HL-60/S4 (cell line): ENCODE data around the gene MORN1.

Source experiments
- in situ Hi-C: fragments of 300-500 bp; cut with MboI; formaldehyde crosslinking; loops from 2 replicates; pipeline ENCODE4 v1.14.3; 2022; ENCODE audit warnings: low sequenced_read_pairs

The MORN1 gene

GRCh38 chr1:2388004-2388913, 3.1 kb downstream of the MORN1 start:
- in situ Hi-C loops = no loop called here

DNA sequence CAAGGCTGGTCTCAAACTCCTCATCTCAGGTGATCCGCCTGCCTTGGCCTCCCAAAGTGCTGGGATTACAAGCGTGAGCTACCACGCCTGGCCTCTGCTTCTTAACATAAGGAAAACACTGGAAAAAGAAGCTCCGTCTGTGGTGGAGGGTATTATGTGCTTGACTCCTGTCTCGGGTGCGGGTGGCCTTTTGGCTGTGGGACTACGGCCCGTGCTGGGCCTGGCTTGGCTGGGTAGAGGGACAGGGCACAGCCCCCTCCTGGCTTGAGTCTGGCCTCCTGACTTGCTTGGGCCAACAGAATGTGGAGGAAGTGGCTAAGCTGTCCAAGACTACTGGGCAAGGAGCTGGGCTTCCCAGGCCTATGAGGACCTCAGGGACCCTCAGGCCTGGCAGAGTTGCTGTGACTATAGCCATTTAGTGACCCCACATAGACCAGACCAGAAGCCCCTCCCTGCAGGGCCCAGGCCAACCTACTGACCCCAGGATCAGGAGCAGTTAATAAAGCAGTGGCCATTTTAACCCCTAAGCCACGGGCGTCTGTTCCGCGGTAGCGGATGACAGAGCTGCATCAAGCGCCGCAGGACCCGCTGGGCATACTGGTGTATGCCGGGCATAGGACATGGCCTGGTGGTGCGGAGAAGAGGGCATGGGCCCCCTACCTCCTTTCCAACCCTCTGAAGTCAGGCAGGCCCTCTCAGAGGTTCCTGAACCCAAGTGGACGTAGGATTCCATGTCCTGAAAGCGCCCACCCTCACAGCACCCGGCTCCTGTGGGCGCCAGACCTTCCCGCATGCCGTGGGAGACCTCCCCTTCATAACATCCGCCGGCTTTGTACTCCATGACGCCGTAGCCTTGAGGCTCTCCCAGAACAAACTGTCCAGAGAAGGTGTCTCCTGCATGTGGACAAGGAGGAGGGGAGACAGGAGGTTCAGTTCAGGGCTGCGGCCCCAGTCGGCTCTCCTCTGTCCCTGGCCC, 4.4 kb downstream of the MORN1 start:
- in situ Hi-C loops = no loop called here

DNA sequence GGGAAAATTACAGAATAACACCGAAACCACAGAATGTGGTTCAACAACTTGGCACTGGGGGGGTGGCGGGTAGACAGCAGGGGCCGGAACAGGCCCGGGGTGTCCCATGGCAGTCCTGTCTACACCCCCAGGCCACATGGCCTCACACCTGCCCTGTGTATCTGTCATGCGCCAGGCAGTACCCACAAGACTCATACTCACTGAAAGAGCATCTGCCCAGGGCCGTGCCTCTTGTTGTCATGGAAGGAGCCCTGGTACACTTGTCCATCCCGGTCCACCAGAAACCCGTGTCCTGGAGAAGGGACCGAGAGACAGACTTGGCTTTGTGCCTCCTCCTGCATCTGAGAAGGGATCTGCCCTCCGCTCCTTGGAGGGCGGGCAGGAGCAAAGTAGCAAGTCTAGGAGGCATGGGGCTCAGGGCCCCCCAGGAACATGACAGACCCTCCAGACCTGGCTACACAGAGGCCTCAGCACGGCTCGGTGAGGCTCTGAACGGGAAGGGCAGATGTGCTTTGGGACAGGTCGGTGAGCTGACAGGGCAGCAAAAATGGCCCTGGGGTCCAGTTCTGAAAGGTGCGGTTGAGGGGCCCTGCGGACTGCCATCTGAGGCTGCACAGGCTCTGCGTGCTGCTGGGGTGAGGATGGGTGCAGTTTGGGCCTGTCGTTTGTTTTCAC, 5.6 kb downstream of the MORN1 start:
- in situ Hi-C loops = no loop called here

GRCh38 chr1:2384941-2385481, 6.3 kb downstream of the MORN1 start:
- in situ Hi-C loops = no loop called here

DNA sequence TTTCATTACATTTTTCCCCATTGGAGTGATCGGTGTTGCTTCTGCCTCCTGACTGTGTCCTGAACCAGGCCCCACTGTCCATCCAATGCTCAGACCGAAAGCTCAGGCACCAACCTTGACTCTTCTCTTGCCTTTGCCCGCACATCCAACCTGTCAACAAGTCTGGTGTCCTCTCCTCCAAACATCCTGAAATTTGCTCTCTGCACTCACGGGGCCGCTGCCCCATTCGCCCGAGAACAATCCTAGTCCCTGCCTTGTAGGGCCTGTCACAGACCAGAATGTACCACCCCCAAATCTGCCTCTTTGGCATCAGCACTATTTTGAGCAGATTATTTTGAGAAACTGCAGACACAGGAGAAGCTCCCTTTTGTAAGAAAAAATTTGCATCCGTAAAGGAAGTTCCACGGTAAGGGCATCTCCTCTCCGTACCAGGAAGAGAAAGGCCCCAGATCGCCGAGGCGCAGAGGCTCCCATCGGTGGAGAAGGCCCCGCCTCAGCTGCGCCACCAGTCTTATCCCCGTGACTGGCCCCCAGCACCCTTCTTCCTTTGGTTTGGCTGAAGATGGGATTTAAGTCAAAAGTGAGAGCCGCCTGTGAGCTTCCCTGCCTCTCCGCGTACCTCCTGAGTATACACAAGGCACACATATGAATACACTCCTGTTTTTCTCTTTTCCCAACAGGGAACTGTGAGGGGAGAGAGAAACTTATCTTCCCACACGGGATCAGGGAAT, 7.1 kb downstream of the MORN1 start:
- in situ Hi-C loops = no loop called here

DNA sequence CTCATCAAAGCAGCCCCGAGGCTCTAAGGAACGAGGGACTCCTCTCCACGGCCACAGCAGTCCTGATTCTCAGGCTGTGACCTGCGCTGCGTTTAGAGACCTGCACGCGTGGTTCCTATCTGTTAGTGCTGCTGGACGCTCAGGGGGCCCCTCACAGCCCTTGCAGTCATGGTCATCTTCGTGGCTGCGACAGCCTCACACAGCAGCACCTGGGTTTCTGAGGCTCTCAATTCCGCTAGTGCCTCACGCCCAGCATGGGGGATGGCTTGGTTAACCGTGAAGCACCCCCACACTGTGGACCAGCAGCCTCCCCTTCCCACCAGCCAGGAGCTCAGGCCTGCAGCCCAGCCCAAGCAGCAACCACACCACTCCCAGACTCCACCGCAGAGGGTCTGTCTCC, 7.8 kb downstream of the MORN1 start:
- in situ Hi-C loops = no loop called here

GRCh38 chr1:2382621-2383361, 8.6 kb downstream of the MORN1 start:
- in situ Hi-C loops = no loop called here

- in situ Hi-C loops = no loop called here
These were observed 9.4 kb downstream of the MORN1 start for GRCh38 chr1:2381741-2382620.

DNA sequence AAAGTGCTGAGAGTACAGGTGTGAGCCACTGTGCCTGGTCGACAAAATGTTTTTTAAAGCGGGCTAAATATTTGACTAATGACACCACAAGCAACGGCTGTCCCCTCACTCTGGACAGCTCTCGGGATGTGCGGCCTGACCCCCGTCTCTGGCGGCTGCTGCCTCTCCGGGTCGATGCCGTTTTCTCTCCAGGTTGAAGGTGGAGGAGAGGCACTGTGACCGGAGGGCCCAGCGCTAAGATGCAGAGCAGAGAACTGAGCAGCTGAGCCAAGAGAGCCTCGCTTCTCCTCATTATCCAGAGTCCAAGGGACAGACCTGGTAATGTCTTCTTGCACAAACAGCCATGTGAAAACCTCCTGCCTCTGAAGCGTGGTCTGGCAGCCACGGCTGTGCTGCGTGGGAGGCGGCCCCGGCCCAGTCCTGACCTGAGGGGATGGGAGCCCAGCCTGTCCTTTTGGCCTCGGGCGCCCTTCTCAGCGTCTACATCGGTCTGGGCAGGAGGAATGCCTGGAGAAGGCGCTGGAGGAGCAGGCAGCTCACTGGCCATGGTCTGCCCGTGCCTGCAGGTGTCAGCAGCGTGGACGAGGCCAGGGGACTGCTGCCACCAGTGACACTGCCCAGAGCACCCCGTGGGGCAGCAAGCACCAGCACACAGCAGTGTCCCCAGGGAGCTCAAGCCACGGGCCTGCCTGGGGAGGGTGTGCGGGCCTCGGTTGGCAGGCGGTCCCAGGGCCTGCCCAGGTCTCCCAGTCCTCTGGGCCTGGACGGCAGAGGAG, 10.3 kb downstream of the MORN1 start:
- in situ Hi-C loops = no loop called here

DNA sequence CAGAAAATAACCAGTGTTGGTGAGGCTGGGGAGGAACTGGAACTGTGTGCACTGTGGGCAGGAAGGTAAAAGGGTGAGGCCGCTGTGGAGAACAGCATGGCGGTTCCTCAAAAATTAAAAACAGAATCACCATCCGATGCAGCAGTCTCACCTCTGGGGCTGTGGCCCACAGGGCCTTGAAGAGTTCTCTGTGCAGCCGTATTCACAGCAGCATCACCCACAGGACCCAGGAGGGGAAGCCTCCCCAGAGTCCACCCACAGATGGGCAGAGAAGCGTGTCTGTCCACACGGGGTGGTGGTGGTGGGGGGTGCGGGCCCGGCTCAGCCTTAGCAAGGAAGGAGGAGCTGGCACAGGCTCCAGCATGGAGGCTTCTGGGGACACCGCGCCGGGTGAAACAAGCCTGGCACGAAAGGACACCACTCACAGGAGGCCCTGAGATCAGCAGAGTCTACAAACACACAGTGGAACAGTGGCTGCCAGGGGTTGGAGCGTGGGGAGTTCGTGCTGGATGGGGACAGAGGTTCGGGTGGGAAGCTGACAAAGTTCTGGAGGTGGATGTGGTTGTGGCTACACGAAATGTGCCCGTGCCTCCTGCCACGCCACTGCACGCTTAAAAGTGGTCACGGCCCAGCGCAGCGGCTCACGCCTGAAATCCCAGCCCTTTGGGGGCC, 11.5 kb downstream of the MORN1 start:
- in situ Hi-C loops = loop anchor here (5.0 kb wide), 1 partner anchor 183 kb away; no protein-coding TSS in a partner anchor

DNA sequence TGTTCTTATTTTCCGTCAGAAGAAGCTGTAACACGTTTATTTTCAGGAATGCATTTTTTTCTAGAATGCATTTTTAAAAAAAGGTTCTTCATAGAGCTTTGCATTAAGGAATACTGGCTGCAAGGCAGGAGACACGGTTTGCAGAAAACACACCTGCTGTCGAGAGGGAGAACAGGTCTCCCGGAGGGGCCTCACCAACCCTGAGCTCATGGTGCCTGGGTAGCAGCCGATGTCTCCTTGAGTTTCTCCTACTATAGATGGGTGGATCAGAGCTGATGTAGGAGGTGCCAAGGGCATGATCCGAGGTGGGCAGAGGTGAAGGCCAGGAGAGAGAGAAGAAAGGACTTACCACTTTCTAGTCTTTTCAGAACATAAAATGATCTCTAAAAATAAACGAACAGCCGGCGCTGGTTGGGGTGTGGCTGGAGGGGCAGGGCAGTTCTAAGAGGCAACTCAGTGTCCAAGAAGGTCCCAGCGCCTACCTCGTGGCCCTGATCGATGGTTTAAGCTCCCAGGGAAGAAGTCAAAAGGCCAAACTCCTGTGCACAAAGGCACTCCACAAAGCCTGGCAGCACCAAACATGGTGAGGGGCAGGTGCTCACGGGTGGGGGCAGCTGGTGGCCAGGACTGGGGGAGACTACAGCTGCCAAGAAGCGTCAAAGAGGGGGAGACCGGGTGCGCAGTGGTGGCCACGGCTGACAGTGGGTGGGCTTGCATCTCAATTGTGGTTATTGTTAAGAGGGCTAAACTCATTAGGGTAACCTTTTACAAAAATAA, 12.2 kb downstream of the MORN1 start:
- in situ Hi-C loops = loop anchor here (5.0 kb wide), 1 partner anchor 182 kb away; no protein-coding TSS in a partner anchor

GRCh38 chr1:2378441-2378851, 12.9 kb downstream of the MORN1 start:
- in situ Hi-C loops = loop anchor here (5.0 kb wide), 1 partner anchor 181 kb away; no protein-coding TSS in a partner anchor

GRCh38 chr1:2377751-2378440, 13.5 kb downstream of the MORN1 start:
- in situ Hi-C loops = loop anchor here (5.0 kb wide), 1 partner anchor 181 kb away; no protein-coding TSS in a partner anchor

DNA sequence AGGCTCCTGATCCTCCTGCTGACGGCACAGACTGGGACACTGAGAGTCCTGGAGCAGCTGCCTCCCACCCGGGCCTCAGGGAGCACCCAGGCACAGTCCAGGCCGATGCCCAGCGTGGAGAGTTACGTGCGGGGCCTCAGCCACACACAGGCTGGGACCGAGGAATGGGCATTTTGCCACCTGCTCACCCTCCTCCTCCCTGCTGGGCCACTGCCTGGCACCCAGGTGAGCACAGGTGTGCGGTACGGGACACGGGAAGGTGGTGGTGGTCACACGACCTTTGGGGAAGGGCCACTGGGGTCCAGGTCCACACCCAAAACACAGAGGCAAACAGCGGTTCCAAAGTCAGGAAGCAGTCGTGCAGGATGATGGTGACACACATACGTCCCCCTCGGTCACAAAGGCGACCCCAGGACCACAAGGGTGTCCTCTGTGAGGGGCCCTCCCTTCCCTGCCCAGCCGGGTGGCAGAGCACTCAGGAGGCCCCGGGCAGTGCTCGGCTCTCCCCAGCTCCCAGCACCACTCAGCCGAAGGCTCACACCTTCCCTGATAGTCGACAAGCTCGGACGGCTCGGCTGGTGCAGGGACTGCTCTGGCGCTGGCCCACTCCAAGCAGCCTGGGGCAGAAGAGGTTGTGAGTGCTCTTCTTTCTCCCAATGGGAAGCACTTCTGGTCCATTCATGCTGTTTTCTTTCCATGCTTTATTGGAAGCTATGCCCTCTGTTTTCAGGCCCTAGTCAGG, 14.3 kb downstream of the MORN1 start:
- in situ Hi-C loops = loop anchor here (5.0 kb wide), 1 partner anchor 180 kb away; no protein-coding TSS in a partner anchor
